Hindlimb muscle (tissue), 1 donor: ENCODE measurements around the gene VPS16. TPM values are rescaled to one million over a fixed set of nuclear protein-coding genes. Genes with fewer than 3 reads are reported as not detected.
A peak's percentile ranks its signal among the peaks of the same experiment; 100 is the strongest.

ENCODE experiments used
- DNase-seq: peaks from one replicate; pipeline ENCODE4 v3.0.0-alpha.2; 2013
- polyA plus RNA-seq: library from polyadenylated mRNA; unstranded; fragments of 120-200 nt; gene quantifications from one replicate; pipeline ENCODE4 v1.2.1, GENCODE V29; 2013; ENCODE audit not compliant: insufficient read length

Gene VPS16
- polyA plus RNA-seq, 1 donor: 24.7 TPM

DNA sequence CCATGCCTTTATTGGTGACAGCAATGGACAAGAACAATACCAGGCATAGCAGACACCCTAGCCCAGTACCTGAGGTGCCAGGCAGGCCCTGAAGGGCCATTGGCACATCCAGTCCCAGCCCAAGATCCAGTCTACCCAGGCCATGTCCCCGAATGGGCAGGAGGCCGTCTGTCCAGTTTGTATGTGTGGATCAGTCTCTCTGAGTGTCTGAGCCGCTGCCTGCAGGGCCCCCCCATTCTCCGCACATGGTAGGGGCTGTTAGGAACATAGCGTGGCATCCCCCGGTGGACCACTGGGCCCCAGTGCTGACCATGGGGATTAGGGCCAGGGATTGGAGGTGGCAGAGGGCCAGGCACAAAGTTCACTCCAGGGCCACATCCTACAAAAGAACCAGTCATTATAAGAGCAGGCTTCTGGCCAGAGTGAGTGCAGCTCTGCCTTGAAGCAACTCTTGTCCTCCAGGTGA is 5.2 kb upstream of the VPS16 start:
- no peak for DNase-seq

DNA sequence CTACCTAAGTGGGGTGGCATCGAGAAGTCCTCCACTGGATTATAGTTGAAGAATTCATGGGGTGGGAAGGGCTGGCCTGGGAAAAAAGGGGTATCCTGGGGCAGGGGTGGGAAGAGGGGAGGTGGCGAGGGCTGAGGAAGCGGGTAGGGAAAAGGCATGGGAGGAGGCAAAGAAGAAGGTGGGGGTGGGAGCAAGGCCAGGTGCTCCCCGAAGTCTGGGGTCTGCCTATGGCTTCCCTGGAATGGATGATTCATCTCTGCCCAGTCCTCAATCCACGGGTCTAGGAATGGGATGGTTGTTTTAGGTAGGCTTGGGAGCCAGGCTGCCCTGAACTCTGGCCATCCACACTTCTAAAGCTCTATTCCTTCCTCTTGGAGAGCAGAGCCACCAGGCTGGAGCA is 4.5 kb upstream of the VPS16 start:
- no peak for DNase-seq

DNA sequence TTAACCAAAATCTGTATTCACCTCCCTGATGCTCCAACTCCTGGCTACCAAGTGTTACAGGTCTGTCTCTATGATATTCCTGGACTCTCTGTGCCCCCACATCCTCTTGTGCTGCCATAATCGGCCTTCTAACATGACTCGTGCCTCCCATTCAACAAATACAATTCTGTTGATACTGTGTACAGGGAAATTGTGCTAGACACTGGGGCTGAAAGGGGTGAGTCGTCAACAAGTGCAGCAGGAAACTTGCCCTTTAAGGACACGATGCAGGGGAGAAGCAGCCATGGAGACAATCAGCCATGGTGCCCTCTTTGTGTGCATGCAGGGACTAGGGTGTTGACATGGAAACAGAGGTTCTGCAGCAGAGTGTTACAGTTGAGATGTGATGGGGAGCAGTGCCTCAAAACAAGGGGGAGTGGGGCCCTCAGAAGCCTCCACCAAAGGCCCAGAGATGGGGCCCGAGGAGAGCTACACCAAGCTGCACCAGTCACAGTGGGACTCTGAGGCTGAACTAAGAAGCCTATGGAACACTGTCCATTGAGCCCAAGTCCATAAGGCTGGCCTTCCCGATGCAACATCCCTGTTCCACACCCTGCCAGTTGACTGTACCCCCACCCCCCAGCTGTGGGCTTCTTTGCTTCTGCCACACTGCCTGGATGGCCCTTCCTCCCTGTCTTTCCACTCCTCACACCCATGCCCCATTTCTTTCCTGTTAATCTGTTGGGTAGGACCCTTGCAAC is 3.2 kb upstream of the VPS16 start:
- DNase-seq: no peak

DNA sequence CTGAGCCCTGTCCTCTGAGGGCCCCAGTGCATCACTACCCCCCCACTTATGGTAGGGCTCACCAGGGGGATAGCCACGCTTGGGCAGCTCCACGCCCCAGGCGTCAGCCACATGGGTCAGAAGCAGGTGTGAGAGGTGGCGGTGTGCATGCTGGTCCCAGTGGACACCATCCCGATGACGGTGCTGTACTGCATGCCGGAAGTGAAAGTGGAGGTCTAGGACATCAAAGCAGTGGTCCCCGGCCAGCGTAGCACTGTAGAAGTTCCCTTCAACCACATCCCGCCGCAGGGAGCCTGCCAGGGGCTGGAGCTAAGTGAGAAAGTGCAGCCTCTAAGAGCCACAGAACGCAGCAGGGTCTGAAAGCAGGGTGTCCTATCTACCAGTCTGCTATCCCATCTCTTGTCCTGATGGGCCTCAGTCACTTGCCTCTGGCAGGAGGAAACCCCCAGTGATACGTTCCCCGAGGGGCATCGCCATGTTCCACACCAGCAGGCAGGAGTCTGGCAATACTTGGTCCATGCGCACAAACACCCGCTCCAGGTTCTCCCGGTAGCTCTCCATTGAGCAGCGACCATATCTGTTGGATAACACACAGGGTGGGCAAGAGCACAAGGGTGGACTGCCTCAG is 2.3 kb upstream of the VPS16 start:
- no peak for DNase-seq

DNA sequence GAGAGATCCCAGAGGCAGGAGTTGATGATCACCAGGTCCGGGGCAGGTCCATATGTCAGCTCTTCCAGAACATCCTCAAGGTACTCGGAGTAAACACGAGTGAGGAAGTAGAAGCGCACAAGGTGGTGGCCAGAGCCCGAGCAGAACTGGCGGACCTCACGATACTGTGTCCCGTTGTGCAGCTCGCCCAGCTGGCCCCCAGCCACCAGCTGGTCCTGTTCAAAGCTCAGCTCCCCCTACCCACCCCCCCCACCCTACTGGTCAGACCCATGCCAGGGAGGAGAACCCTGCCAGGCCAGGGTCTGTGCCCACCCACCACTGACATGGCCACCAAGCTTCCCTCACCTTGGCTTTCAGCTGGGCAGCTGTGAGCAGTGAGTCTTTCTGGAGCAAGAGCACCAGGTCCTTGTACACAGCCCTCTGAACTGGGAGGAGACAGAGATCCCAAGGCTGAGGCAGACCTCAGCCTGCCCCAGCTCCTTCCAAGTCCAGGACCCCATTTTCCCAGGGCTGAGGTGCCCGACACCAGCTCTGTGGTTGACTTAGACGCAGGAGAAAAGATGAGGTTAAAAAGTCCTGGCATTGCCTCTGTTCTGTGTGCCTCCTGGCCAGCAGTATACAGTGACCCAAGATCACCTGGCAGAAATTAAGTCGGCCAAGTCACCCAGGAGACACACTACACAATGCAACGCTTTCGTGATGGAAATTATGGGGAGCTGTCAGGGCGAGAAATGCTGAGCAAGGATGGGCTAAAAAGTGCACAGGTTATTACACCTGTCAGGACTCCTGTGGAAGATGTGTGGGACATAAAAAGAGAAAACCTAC is 1.5 kb upstream of the VPS16 start:
- no peak for DNase-seq

DNA sequence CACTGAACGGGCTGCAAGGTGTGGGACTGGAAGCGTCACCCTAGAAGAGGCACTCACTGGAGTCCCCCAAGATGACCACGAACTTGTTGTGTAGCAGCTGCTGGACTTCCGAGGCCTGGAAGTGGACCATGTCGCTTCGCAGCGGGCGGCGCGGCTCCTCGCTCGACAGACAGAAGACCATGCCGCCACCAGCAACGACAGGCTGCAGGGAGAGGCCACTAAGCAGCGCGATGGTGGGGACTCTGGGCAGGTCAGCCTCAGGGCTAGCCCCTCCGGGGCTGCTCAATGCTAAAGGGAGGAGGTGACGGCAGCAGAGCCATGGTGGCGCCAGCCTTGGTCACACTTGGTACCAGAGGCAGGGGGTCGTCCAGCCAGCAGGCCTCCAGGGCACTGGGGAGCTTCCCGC is 810 bp upstream of the VPS16 start:
- DNase-seq: no peak

DNA sequence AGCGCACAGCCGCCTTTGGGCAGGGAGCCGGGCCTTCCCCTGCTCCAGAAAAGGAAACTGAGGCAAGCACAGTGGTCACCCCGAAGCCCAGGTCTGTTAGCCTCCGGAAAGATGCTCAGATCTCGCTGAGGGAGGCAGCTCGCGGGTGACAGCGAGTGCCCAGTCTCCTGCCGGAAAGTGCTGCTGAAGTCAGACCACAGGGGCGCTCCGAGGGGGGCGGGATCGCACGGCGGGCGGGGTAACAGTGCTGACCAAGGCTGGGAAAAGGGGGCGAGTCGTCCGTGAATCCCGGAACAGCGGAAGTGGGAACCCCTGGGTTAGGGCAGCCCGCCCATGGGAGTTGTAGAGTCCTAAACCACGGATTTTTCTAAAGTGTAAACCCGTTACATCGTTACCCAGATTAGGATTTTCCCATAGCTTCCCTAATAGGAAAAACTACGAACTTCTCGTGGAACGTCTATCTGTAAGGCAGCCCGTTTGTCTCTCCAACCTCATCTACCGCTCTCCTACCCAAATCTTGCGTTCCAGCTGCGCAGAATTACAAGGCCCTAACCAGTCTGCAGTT is 504 bp downstream of the VPS16 start:
- peak; percentile 73 for DNase-seq

DNA sequence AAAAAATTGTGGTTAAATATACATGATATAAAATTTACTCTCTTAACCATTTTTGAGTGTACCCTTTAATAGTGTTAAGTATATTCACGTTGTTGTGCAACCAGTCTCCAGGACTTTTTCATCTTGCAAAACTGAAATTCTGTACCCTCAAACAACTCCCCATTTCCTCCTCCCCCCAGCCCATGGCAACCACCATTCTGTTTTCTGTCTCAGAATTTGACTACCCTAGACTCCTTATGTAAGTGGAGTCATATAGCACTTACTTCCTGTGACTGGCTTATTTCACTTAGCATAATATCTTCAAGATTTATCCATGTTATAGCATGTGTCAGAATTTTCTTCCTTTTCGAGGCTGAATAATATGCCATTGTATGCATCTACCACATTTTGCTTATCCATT is 5.1 kb downstream of the VPS16 start:
- no peak for DNase-seq

DNA sequence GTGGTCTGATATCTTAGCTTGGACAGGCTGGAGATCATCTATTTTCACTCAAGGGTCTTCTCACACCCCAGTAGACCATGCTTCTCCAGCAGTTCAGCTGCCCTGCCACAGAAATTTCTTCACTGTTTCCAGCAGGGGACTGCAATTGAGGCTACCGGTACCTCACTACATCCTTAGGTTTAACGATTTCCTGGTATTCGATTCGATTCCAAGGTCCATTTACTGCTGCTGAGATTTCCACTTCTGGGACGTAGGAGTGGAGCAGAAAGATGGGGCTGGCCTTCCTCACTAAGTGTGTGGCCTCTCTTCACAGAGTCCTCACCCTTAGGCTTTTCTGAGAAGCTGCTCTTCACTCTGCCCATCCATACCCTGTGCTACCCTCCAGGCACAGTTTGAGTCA is 6.2 kb downstream of the VPS16 start:
- no peak for DNase-seq

DNA sequence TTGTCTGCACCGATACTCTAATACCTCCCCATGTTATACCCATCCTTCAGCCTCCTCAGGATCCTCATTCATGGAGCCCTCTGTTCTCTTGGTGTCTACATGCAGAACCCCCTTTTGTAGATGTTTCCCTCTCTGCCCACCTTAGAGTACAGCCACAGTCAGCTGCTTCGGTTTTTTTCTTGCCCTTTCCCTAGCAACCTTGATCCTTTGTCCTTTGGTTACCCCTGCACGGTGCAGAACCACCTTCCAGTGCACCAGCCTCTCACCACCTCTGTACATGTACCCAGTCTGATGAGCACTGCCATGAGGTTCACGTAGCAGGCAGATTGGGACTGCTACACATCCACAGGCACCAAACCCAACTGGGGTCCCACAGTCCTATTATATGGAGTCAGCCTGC is 7.3 kb downstream of the VPS16 start:
- no peak for DNase-seq

DNA sequence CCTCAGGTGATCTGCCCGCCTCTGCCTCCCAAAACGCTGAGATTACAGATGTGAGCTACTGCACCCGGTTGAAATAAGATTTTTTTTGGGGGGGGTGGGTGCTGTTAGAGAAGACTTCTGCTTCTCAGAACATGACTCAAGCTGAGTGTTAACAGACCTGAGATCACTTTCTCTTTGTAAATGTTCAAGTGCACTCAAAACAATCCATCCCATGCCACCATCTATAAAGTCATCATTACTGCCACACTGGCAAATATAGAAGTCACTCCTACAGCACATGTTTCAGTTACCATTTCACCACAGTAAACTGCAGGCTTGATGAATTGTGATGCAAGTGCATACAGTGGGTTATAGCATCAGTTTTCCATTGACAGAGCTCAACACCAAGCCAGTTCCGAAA is 9.0 kb downstream of the VPS16 start:
- no peak for DNase-seq

DNA sequence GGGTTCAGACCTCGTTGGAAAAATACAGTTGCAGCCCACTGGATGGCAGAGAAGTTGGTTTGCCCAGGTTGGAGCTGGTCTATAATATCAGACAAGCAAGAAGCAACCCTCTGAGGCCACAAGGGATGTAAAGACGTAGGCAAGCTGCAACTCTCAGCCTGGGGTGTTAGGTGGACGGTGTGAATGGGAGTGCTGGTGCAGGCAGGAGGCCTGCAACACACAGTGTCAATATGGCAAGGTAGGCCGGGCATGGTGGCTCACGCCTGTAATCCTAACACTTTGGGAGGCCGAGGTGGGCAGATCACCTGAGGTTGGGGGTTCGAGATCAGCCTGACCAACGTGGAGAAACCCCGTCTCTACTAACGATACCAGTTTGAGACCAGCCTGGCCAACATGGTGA is 10.5 kb downstream of the VPS16 start:
- DNase-seq: no peak

DNA sequence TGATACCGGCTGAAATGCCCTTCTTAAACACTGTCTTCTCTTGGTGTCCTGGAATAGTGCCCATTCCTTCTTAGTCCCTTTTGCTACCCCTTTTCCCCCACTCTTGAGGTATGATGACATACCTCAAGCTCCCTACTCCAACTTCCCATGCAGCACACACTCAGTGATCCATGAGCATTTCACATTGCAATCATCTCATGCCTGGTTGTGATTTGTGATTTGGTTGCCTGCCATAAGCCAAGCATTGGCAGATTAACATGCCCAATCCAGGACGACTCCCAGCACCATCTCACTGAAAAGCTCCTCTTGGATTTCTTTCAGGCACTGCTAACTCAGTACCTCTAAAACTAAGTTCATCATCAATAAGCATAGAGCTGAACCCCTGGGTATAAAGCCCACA is 18.0 kb downstream of the VPS16 start:
- no peak for DNase-seq

DNA sequence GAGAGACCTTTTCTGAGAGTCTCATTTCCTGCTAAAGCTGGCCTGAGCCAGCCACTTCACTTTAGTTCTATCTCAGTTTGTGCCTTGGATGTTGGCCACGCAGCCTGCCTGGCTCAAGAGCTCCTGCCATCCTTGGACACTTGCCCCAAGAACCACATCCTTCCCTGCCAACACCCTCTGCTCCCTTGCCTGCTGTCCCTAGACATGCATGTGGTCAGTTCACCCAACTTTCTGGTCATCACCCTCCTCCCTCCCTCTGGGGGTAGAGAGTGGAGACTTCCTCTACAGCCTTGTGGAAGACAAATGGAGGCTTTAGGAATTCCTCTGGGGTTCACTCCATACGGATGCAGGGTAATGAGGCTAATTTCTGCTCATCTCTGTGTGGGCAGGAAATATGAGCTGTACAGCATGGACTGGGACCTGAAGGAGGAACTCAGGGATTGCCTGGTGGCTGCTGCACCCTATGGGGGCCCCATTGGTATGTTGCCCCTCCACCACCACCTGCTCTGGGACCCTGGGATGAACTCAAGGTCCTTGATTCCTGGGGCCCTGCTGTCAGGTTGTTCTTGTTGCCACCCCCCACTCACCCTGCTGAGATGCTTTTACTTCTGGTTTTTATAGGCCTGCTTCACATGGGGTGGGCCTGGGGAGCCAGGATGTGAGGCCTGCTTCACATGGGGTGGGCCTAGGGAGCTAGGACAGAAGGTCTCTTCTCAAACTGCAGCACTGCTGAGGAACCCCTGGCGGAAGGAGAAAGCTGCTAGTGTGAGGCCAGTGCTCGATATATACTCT is 19.0 kb downstream of the VPS16 start:
- DNase-seq: no peak

DNA sequence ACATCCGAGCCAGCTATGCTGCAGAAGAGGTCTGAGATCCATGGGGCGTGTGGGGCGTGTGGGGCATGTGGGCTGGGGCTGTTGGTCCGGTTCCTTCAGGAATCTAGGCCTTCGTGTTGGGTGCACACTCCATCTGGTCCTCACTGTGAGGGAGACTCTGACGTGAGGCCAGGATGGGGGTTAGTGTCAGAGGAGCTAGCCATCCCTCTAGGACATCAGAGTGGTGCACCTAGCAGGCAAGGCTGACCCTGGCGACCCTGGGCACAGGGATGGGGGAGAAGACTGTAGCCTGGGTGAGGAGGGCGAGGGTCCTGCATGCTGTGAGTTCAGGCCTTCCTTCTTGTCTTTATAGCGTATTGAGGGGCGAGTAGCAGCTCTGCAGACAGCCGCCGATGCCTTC is 24.1 kb downstream of the VPS16 start:
- no peak for DNase-seq

DNA sequence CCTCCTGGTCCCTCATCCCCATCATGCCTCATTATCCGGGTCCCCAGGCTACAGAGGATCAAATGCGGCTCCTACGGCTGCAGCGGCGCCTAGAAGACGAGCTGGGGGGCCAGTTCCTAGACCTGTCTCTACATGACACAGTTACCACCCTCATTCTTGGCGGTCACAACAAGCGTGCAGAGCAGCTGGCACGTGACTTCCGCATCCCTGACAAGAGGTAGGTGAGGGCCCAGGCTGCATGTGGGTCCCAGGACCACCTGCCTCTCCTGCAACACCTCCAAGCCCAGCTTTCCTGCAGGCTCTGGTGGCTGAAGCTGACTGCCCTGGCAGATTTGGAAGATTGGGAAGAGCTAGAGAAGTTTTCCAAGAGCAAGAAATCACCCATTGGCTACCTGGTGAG is 24.6 kb downstream of the VPS16 start:
- no peak for DNase-seq

DNA sequence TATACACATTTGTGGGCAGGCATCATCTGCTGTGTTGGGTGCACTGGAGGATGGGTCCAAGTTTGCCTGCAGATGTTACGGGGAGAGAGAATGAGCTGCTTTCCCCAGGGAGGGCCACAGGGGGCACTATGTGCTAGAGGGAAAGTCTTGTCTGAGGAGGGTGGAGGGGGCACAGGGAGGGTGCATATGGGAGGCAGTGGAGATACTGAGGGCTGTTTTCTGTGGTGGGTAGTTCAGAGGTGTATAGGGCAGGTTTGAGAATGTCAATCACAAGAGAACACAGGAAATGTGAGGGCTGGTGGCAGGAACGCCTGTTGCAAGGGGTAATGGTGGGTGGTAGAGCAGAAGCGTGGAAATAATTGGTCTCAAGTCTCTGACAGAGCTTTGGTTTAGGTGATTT is 25.1 kb downstream of the VPS16 start:
- no peak for DNase-seq

DNA sequence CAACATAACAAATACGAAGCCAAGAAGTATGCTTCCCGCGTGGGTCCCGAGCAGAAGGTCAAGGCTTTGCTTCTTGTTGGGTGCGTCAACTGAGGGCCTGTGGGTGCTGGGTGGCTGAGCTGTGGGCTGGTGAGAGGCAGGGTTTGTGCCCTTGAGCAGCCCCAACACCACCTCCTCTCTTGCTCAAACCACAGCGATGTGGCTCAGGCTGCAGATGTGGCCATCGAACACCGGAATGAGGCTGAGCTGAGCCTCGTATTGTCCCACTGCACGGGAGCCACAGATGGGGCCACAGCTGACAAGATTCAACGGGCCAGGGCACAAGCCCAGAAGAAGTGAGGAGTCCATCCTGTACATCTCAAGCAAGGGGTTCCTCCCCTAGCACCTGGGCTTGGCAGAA is 25.7 kb downstream of the VPS16 start:
- DNase-seq: no peak

DNA sequence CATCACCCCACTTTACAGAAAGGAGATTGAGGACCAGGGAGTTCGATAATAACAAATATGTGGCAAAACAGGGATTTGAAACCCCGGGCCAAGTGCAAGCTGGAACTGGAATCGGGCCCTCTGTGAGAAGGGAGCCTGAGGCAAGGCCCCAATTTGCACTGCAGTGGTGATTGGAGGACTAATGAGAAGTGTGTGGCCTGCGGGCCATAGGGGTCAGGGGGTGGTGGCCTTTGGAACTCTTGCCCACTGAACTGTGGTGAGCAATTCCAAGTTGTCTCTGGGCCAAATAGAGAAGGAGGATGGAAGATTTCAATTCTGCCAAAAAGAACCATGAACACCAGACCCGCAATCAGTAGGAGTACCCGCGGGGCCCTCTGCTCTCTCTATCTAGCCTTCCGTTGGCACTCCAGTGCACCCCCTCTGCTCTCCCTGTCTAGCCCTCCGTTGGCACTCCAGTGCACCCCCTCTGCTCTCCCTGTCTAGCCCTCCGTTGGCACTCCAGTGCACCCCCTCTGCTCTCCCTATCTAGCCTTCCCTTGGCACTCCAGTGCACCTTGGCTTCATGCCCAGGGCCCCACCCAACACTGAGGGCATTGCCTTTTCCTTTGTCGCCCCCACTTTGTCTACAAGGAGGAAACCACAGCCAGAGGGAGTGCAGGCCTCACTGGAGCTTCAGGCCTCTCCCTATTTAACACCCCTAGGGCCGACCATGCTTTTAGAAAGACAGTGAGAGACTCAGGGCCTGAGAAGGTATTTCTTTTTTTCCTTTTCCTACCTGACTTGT is 26.7 kb downstream of the VPS16 start:
- DNase-seq: no peak

DNA sequence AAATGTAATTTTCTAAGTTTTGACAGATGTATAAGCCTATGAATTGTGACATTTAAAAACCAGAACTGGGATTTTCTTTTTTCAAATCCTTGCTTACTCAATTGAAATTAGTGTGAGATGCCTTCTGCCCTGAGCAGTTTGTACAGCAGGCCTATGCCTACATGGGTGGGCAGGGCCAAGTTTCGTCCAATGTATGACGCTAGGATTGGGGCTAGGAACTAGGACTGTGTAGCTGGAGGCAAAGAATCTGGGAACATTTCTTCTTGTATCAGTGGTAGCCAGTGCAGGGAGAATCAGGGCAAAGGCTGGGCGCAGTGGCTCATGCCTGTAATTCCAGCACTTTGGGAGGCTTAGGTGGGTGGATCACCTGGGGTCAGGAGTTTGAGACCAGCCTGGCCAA is 28.8 kb downstream of the VPS16 start:
- no peak for DNase-seq

DNA sequence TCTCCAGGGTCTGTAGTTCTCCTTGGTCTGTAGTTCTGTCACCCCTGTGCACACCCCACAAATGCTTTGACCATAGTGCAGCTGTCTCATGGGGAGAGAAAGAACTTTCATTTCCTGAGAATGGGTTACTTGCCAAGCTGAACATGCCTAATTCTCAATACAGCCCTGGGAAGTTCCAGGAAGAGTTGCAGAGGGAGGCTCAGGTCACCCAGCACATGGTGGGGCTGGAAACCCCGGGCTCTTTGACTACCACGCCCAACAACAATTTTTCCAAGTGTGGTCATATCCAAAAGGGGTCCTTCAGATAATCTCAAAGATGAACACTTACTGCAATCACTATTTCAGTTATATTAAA is 30.5 kb downstream of the VPS16 start:
- peak; percentile 62 for DNase-seq
